K562 (cell line): ENCODE results near the gene TRDN.

Experiments used
- CREB1 ChIP-seq, 2 experiments: sonication (generic) in 1 of 2; formaldehyde crosslinking in 1 of 2; IDR thresholded peaks; 2 replicates each; pipeline versions ENCODE4 v1.6.1 to v1.8.0; 2012 to 2022; ENCODE audit warnings: inconsistent platforms in 1 of 2, mild to moderate bottlenecking in 1 of 2, missing genetic modification reagents in 1 of 2, moderate library complexity in 1 of 2
- EP300 ChIP-seq: IDR thresholded peaks from 2 replicates; pipeline ENCODE4 v1.6.1; 2012; ENCODE audit warnings: low read length, improper control_type of control experiment
- FOXJ3 ChIP-seq: sonication (generic); formaldehyde crosslinking; IDR thresholded peaks from 2 replicates; pipeline ENCODE4 v1.4.0; 2020; ENCODE audit warnings: mild to moderate bottlenecking, missing genetic modification reagents
- HDGF ChIP-seq: fragments of 450-650 bp; IDR thresholded peaks from 2 replicates; pipeline ENCODE4 v1.6.1; 2016
- MXI1 ChIP-seq: IDR thresholded peaks from 2 replicates; pipeline ENCODE4 v1.6.1; 2011; ENCODE audit warnings: low read depth, mild to moderate bottlenecking, improper control_type of control experiment, low read length
- POLR2A ChIP-seq: fragments of 450-650 bp; conservative IDR thresholded peaks from 2 replicates; pipeline ENCODE4 v1.6.1; 2016
- PRDM10 ChIP-seq: fragments of 450-650 bp; IDR thresholded peaks from 2 replicates; pipeline ENCODE4 v1.6.1; 2018; ENCODE audit not compliant: partially characterized antibody
- SREBF2 ChIP-seq: sonication (generic); formaldehyde crosslinking; IDR thresholded peaks from 2 replicates; pipeline ENCODE4 v1.4.0; 2020; ENCODE audit warnings: mild to moderate bottlenecking, missing genetic modification reagents
- TAF1 ChIP-seq: IDR thresholded peaks from 2 replicates; pipeline ENCODE4 v1.6.1; 2011; ENCODE audit warnings: mild to moderate bottlenecking, low read length, moderate library complexity; ENCODE audit not compliant: insufficient read depth, control insufficient read depth, severe bottlenecking; ENCODE audit errors: extremely low read depth
- TEAD2 ChIP-seq: fragments of 450-650 bp; IDR thresholded peaks from 2 replicates; pipeline ENCODE4 v1.6.1; 2016; ENCODE audit warnings: missing genetic modification characterization, control low read depth, missing compliant biosample characterization
- ZNF282 ChIP-seq: sonication (generic); formaldehyde crosslinking; IDR thresholded peaks from 2 replicates; pipeline ENCODE4 v1.8.1; 2023; ENCODE audit warnings: missing genetic modification reagents
- ZNF507 ChIP-seq: conservative IDR thresholded peaks from 2 replicates; pipeline ENCODE4 v1.6.1; 2017; ENCODE audit warnings: missing genetic modification characterization, missing compliant biosample characterization
- TF ChIP-seq, protein P1 (sequence below), 3 experiments: IDR thresholded peaks in 2 of 3; conservative IDR thresholded peaks in 1 of 3; 2 replicates each; pipeline ENCODE4 v1.5.1; 2011 to 2012; ENCODE audit warnings: low read length in 3 of 3, mild to moderate bottlenecking in 3 of 3, control low read depth in 2 of 3, improper control_type of control experiment in 1 of 3, inconsistent platforms in 1 of 3, low read depth in 1 of 3, mixed read lengths in 1 of 3, moderate library complexity in 1 of 3; ENCODE audit not compliant: insufficient read depth in 2 of 3

DNA sequence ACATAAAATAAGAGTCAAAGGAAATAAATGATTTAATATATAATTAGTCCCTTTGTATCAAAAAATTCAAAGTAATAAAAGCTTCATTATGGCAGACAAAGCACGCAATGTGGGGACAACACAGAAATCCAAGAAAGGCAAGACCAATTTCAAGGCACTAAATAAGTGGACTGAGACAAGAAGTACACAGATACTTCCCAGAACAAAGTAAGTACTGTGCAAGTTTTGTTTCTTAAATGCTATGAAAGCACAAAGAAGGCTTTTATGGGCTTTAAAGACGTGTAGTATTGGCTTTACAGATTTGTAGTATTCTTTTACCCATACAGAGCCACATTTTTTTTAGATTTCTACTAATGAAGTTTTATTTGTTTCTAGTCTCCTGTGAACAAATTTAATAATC is 174.6 kb downstream of the TRDN start:
- TF ChIP-seq, protein P1, sequence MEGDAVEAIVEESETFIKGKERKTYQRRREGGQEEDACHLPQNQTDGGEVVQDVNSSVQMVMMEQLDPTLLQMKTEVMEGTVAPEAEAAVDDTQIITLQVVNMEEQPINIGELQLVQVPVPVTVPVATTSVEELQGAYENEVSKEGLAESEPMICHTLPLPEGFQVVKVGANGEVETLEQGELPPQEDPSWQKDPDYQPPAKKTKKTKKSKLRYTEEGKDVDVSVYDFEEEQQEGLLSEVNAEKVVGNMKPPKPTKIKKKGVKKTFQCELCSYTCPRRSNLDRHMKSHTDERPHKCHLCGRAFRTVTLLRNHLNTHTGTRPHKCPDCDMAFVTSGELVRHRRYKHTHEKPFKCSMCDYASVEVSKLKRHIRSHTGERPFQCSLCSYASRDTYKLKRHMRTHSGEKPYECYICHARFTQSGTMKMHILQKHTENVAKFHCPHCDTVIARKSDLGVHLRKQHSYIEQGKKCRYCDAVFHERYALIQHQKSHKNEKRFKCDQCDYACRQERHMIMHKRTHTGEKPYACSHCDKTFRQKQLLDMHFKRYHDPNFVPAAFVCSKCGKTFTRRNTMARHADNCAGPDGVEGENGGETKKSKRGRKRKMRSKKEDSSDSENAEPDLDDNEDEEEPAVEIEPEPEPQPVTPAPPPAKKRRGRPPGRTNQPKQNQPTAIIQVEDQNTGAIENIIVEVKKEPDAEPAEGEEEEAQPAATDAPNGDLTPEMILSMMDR (IDR thresholded peaks at IDR 0.05 in 2 of 3, conservative IDR thresholded peaks at IDR 0.05 in 1 of 3; ENCODE audit: insufficient read depth in 2 of 3, low read depth in 1 of 3, low read length in 3 of 3) = no peak
- TF ChIP-seq PRDM10 = no peak
- no peak for TF ChIP-seq HDGF
- no peak for TF ChIP-seq ZNF282 (CRISPR knock-in tag)
- TF ChIP-seq FOXJ3 = no peak
- no peak for TF ChIP-seq TEAD2 (tag)
- no peak for TF ChIP-seq TAF1
- no peak for TF ChIP-seq POLR2A
- TF ChIP-seq SREBF2 (CRISPR knock-in tag) = no peak
- TF ChIP-seq MXI1 = no peak
- no peak for TF ChIP-seq ZNF507 (tag)
- TF ChIP-seq CREB1 (IDR thresholded peaks at IDR 0.05) = no peak
- no peak for TF ChIP-seq CREB1 (CRISPR knock-in tag; IDR thresholded peaks at IDR 0.05)
- no peak for TF ChIP-seq EP300
